ENCODE data around the gene UBE2E3.
"Not testable (repeated sequence)": the region's sequence is repeated elsewhere in the genome, so short reads cannot be mapped to it uniquely, and the experiment has no call there.

The UBE2E3 gene

DNA sequence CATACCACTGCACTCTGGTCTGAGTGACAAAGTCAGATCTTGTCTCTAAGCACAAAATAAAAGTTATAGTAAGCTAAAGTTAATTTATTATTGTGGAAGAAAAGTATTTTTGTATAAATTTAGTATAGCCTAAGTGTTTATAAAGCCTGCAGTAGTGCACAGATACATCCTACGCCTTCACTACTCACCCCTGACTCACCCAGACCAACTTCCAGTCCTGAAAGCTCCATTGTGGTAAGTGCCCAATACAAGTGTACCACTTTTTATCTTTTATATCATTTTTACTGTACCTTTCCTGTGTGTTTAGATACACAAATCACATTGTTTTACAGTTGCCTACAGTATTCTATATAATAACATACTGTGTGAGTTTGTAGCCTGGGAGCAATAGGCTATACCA lies 57.5 kb downstream of the UBE2E3 start:
- no peak for DNase-seq

DNA sequence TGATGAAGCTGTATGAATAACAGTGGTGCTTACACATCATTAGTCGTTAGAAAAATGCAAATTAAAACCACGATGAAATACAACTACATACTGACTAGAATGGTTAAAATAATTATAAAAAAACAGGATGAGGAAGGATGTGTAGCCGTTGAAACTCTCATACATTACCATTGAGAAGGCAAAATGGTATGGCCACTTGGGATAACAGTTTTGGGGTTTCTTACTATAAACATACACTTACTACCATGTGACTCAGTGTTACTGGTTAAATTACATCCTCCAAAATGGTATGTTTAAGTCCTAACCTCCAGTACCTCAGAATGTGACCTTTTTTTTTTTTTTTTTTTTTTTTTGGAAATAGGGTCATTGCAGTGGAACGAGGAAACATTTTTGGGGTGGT lies 58.4 kb downstream of the UBE2E3 start:
- DNase-seq = no peak

DNA sequence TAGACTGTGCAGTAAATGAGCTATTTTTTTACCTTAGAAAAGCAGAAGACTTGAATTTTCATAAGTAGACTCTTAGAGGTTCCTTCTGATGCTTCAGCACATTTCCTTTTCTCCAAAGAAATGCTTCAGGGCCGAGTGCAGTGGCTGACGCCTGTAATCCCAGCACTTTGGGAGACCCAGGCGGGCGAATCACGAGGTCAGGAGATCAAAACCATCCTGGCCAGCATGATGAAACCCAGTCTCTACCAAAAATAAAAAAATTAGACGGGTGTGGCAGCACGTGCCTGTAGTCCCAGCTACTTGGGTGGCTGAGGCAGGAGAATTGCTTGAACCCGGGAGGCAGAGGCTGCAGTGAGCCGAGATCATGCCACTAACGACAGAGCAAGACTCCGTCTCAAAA lies 60.4 kb downstream of the UBE2E3 start:
- DNase-seq = not testable (repeated sequence)

DNA sequence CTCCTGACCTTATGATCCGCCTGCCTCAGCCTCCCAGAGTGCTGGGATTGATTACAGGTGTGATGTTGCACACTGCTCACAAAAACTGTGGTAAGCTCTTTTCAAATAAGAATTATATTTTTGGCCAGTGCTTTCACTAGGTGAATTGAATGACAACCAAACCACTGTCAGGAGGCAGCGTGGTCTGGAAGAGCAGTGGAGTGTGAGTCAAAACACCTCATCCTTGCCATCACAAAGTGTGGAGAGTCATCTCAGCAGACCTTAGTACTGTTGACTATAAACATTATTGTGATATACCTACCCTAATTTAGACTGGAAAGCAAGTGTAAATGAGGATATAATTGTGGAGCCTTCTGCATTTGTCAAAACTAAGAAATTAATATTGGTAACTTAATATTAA lies 61.3 kb downstream of the UBE2E3 start:
- DNase-seq = no peak

DNA sequence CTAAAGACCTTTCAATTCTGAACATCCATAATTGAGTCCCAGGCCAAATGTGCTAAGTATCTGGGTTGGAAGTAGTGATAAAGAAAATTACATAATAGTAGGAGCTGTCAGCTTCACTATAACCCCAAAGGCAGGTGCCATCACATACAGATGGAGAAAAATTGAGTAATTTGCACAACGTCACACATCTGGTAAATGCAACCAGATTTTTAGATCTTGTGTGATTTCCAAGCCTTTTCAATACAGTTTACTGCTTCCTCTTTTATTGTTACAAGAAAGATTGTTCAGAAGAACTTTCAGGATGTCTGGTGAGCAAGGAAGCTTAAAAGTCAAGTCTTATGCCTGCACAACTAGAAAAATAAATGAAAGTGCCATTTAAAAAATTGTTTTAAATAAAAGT lies 62.3 kb downstream of the UBE2E3 start:
- no peak for DNase-seq

DNA sequence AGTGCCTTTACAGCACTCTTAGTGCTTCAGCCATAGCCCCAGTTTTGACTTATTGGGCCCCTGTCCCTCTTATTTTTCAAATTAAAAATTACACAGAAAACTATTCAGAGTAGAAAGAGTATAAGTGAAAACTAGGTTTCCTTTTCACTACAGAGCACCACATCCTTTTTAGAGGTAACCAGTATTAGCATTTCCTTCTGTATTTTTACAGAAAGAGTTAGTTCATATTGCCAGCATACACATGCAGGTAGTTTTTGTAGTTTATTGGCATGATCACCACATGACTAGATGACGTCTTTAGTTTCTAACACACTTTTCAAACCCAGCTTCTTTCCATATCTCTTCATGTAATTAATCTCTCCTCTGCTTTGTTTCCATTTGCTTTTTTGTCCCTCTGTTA lies 66.4 kb downstream of the UBE2E3 start:
- no peak for DNase-seq

DNA sequence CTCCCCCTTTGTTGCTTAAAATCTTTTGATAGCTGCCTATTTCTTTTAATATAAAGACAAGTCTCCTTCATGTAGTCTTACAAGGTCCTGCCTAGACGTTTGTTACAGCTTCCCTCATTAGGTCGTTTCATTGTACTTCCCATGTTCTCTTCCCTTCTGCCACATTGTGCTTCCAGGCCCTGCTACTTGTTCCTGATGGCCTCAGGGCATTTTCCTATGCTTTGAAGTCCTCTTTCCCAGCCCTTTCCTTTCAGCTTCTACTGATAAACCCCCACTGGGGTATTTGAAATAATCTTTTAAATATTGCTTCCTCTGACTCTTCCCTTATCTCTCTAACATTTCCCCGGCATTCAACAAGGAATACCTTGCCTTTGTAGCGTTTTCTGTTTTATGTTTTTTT lies 67.4 kb downstream of the UBE2E3 start:
- no peak for DNase-seq

DNA sequence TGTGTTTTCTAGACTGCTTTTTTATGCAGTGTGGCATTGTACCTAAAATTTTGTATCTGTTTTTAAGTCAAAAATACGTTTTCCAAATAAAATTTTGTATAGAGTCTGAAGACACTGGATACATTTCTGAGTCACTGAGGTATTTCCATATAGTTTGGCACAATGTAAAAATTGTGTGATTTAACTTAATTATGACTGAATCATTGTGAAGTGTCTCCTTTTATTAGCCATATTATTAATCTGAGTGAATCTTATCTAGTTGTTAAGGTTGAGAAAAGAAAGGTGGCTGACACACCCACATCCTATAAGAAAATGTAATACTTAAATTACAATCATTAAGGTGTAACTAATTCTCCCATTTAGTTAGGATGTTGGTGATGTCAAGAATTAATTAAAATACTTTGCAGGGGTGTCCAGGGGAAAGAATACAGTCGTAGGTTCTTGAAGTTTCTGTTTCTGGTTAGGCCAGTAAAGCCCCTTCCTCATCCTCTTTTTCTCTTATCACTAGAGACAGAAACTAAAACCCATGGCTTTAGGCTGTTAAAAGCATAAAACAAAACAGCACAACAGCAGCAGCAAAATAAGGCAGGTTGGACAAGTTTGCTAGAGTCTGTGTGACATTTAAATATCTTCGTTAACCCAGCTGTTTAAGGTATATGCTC lies 71.6 kb downstream of the UBE2E3 start:
- no peak for DNase-seq

DNA sequence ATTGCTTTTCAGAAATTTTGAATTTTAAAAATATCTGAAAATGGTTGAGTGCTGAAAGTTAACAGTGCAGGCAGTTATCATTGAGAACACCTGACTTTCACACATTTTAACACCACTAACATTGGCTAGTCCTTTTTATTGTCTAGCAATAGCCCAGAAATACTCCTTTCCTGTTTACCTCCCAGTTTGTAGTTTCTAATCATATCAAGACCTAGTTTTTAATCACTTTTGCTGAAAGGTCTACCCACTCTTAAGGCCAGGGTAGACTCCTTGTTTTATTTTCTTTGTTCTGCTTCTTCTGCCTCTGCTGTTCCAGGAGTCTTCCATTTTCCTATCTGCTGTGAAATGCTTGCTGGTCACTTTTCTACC lies 72.1 kb downstream of the UBE2E3 start:
- DNase-seq = no peak

DNA sequence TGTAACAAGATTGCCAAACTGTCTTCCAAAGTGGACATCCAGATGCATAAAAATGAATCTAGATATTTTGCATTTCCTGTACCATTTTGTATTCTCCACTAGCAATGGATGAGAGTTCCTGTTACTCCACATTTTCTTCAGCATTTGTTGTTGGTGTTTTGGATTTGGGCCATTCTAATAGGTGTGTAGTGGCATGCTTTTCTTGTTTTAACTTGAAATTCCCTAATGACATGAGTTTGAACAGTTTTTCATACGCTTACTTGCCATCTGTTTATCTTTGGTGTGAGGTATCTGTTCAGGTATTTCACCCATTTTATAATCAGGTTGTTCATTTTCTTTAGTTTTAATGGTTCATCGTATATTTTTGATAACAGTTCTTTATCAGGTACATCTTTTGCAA lies 73.9 kb downstream of the UBE2E3 start:
- no peak for DNase-seq

DNA sequence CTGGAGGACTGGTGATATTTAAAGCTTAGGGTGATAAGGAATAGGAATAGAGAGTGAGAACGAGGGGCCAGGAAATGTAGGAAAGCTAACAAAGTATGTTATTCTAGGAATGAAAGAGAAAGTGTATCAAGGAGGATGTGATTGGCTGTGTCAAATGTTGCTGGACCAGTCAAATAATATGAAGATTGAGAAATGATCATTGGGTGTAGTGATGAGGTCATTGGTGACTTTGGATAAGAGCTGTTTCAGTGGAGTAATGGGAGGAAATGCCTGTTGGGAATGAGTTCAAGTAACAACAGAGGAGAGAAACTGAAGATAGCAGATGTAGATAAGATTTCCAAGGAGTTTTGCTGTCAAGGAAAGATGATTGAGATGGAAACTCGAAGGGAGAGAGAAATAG lies 74.4 kb downstream of the UBE2E3 start:
- DNase-seq = no peak

DNA sequence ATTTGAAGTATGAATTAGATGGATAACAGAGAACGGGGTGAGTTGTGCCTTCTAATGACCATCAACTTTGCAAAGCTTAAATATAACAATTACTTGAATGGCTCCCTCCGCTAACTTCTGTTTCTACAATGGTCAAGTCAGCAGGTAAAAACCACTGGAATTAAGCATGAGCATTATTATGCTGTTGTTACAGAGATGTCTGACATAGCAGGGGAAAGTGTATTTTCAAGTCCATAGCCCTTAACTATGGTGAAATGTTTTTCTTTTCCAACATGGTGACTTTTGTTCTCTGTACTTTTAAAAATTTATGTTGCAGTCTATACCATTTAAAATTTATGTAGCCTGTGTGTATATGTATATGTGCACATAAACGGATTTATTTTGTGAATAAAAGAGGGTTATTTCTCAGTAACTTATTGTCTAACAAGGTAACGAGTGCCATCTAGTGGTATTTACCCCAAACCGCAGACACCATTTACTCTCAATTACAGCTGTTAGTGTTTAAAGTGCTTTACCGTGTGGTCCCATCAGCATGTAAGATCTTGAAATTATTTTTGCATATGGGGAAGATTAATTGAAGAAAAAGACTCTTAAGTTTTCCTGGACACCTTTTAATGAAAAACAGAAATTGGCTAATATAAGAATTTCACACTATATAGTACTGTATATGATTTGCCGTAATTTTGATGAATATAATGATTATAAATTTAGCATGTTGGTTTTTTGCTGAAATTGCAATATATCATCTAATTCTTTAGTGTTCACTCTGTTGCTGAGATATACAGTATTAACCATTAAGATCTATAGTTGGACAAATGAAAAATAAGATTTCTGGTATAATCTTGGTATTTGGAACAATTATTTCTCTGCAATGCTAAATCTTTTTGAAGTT lies 78.2 kb downstream of the UBE2E3 start:
- DNase-seq = no peak

DNA sequence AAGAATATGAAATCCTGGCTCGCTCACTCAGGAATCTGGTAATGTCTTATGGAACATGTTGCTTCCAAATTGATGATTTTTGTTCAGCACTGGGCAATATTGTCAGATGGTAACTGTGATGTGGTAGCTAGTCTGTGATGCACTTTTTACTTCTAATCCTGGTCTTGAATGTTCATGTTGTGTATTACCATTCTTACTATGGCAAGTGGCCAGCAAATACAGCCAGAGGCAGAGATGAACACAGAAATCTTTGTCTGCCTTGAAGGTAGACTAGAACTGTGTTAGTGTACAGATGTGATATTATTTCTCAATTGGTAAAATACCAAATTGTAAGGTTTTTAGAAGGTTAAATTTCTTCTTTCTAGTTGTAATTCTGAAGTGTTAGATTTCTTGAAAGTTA lies 83.3 kb downstream of the UBE2E3 start:
- no peak for DNase-seq

DNA sequence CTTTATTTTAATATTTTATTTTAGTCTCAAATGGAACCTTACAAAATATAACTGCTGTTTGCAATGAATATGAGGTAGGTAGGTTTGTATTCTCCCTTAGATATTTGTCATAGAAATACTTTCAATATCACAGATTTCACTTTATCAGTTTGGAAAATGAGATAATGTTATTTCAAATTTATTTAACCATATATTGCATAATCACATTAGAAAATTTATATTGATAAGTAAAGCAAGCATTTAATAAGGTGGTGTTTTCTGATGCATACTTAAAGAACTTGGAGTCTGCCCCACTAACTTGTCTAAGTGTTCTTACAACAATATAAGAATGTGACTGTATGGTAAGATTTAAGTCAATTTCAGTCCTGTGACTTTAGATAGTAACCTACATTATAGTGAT lies 85.1 kb downstream of the UBE2E3 start:
- DNase-seq = no peak

DNA sequence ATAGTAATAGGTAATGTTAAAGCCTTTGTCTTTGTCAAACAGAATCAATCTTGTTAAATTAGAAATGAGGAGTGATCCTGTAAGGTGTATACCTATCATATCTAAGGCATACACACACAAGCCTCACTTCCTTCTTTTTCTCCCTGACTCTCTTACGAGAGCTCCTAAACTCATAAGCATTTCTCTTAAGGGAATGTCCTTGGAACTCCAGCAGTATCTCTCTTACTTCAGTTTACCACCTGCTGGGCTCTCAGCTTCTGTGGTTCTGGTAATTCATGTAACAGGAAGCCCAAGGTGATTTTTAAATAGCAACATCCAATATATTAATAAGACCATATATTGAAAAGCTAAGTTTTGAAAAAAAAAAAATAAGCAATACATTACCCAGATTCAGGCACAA lies 85.9 kb downstream of the UBE2E3 start:
- DNase-seq = no peak

DNA sequence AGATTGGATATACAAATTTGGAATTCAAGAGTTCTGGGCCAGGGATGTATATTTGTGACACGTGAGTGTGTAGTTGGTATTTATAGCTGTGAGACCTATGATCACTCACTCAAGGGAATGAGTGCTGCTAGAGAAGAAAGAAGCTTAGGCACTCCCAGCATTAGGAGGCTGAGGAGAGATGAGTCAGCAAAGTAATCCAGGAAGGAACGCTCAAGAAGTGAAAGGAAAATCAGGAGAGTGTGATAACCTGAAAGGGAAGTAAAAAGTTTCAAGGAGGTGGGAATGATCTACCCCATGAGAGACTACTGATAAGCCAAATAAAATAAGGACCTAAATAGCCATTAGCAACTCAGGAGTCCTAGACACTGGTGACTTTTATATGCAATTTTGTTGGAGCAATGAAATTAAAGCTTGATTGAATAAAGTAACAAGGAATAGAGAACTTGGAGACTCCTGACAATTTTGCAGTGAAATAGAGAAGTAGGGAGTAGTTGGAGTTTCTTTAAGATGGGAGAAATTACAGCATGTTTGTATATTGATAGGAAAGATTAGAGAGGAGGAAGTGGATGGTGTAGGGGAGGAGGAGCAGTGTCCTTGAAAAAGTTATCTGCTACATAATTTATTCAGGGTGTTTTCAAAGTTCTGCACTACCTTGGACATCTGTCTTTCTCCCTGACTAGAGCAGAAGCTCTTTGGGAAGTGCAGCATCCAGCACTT lies 89.9 kb downstream of the UBE2E3 start:
- no peak for DNase-seq

DNA sequence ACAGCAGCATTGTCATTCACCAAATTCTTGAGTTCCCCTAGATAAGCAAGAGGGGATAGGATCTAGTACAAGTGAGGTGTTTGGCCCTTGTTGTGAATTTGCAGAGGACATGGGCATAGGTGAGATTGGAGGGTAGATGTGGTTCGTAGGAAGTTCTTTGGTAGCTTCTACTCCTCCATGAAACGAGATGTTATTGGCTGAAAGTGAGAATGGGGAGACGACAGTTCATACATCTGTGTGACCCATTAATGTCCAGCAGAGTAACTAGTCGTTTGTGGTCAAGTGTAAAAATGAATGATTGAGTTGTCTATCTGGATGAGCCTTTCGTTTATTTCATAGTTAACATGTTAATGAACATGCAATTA lies 90.4 kb downstream of the UBE2E3 start:
- no peak for DNase-seq

DNA sequence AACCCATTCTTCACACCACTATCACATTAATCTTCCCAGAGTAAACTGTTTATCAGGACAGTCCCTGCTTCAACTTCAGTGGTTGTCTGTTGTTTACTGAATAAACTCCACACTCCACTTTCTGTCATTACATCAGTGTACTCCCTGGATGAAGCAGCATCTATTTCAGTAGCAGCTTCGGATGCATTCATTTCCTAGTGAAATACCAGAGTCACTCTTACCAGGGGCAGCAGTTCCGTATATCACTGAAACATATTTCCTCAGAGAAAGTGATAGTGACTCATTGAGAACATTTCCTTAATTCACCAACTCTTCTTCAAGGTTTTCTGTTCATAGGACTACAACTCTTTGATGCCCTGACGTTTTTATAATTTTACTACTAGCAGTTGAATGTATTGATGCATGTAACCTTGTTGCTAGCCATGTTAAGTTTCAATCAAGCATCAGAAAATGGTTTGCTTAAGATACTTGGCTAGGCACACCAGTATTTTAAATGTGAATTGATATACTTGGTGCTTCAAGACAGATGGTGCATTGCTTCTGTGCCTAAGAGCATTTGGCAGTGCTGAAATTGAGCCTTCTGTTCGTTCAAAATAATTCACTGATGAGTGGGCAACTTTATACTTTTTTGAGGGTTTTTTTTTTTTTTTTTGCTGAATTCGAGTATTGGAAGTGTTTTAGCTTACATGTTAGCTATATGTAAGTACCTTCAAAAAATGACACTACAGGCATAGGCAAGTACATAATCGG lies 92.3 kb downstream of the UBE2E3 start:
- DNase-seq = no peak

DNA sequence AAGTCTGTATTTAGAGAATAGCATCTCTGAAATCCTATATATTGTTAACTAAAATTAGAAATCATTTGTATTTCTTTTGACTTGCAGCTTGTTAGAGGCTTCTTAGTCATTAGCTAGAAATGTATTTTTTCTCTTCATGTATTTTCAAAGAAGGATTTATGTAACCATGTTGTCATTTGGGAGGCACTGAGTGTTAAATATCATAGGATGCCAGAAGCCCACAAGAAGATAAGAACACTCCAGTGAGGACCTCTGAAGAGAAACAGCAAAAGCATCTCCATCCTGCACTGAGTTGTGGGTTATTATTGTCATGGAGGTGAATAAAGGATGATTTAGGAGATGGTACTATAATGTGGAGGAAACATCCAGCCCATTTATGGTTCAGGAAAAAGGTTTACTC lies 93.5 kb downstream of the UBE2E3 start:
- no peak for DNase-seq

DNA sequence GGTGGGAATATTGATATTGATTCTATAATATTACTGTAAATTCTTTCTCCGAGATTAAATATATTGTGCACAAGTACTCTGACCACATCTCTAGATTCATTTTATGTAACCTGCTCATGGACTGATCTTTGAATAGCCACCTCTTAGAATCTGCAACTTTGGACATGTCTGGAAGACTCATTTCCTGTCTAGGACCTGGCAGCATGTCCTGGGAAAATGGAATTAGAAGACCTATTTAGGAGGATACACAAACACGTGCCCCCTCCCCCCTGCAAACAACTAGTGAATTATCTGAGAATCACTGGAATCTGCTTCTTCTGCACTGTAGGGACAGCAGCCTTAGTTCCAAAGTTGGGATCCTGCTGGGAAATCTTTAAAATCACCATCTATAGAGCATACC lies 94.1 kb downstream of the UBE2E3 start:
- DNase-seq = no peak

DNA sequence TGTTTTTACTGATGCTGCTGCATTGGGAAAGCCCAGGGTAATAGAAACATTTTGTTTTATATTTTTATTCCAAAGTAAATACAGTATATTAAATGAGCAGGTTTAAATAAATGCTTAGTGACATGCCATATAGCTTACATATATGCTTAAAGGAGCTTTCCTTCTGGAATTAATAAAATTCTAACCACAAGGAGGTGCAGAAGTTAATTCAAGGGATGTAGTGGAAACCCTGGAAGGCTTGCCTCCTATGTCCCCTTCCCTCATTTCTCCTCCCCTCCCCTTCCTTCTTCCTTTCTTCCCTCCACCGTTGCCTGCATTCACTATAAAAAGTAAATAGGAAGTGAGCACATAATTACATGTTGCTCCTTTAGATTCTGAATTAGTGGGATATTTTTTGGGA lies 96.3 kb downstream of the UBE2E3 start:
- DNase-seq = no peak

DNA sequence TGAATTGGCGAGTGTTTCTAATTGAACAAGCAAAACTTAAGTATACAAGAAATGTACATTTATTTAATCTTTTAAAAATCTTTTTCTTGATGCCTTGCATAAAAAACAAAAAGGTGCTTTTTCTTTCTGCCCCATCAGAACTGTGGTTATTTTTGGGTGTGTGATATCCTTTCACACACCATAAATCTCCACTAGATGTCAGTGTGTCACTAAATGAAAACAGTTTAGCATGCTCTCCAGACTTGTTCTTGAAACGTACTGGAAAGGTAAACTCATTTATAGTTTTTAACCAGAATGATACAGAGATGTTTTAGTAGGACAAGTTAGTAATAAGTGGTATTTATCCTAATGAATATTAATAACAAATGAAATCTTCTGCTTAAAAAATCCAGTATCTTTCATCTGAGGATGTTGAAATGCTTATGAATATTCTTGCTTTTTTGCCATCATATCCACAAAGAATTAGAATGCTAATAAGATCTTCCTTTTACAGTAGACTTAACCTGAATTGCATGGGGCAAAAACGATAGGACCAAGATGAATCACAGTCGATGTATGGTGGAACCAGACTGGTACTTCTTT lies 96.8 kb downstream of the UBE2E3 start:
- DNase-seq = peak; percentile 29

DNA sequence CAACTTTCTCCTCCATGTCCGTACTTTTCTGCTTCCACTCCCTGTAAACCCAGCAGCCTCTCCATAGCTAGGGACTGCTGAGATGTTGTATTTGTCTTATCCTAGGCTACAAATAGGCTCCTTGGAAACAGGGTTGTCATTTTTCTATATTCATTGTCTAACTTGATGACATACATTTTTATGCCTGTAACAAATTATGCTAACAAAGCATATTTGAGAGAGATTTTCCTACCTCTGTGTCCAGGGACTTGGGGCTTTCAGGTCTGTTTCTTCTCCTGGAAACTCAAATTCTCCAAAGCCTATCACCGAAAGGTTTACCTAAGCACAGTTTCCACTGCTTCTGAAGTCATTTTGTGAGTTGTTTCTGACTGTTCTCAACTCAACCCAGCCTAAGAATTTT lies 102.7 kb downstream of the UBE2E3 start:
- no peak for DNase-seq
